Peyer's patch (tissue), 4 donors: ENCODE results near the gene GRIK4.

ENCODE experiments used
- POLR2A ChIP-seq, 2 donors: fragments of 450-650 bp; IDR thresholded peaks; one replicate each; pipeline ENCODE4 v1.5.1; 2017; ENCODE audit warnings: antibody characterized with exemption in 2 of 2, mild to moderate bottlenecking in 2 of 2, moderate library complexity in 2 of 2
- TF ChIP-seq, protein P1 (sequence below), 6 experiments: fragments of 450-650 bp in 4 of 6; fragments of 200-600 bp in 2 of 6; sonication (generic) in 1 of 6; IDR thresholded peaks; one replicate each; pipeline ENCODE4 v1.5.1; 2017 to 2019; ENCODE audit warnings: antibody characterized with exemption in 6 of 6, mild to moderate bottlenecking in 3 of 6, moderate library complexity in 1 of 6

DNA sequence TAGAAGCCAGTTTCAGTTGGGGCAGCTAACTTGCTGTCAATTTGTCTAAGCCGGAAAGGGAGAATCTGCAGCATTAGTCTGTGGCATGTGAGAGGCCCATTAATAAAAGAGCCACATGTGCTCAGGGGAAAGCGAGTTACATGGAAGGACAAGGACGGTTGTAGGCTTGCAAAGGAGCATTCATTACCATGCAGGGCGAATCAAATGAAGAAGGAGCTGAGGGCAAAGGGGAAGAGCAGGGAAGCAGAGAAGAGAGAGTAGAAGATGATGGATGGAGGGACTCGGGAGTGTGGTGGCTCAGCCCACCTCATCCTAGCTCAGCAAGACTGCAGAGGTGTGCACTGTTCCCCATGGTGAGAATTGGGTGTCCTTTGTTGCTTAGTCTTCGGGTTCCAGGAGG lies 359.6 kb downstream of the GRIK4 start:
- TF ChIP-seq, protein P1, sequence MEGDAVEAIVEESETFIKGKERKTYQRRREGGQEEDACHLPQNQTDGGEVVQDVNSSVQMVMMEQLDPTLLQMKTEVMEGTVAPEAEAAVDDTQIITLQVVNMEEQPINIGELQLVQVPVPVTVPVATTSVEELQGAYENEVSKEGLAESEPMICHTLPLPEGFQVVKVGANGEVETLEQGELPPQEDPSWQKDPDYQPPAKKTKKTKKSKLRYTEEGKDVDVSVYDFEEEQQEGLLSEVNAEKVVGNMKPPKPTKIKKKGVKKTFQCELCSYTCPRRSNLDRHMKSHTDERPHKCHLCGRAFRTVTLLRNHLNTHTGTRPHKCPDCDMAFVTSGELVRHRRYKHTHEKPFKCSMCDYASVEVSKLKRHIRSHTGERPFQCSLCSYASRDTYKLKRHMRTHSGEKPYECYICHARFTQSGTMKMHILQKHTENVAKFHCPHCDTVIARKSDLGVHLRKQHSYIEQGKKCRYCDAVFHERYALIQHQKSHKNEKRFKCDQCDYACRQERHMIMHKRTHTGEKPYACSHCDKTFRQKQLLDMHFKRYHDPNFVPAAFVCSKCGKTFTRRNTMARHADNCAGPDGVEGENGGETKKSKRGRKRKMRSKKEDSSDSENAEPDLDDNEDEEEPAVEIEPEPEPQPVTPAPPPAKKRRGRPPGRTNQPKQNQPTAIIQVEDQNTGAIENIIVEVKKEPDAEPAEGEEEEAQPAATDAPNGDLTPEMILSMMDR (IDR thresholded peaks at IDR 0.05): no peak
- TF ChIP-seq POLR2A (IDR thresholded peaks at IDR 0.05): no peak
